ENCODE measurements around the gene KIF2C.

DNA sequence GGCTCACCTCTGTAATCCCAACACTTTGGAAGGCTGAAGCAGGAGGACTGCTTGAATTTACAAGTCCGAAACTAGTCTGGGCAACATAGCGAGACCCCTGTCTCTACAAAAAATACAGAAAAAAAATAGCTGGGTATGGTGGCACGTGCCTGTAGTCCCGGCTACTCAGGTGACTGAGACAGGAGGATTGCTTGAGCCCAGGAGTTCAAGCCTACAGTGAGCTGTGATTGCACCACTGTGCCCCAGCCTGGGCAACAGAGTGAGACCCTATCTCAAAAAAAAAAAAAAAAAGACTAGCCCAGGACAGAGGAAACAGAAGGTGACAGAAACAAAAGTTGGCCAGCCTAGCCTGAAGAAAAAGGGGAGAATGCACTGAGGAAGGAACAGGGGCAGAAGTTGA lies 44.0 kb upstream of the KIF2C start:
- TF ChIP-seq ELK1 (CRISPR knock-in tag; IDR thresholded peaks at IDR 0.05) (no peak), CTBP1 (IDR thresholded peaks at IDR 0.05; ENCODE audit: borderline replicate concordance) (no peak), TEAD4 (IDR thresholded peaks at IDR 0.05; ENCODE audit: low read length) (no peak), TEAD4 (CRISPR knock-in tag; IDR thresholded peaks at IDR 0.05; ENCODE audit: borderline replicate concordance) (no peak), CTCF (IDR thresholded peaks at IDR 0.05 in 2 of 3, conservative IDR thresholded peaks at IDR 0.05 in 1 of 3; ENCODE audit: insufficient read depth in 2 of 3, low read depth in 1 of 3, low read length in 3 of 3) (no peak), ZNF263 (CRISPR knock-in tag; IDR thresholded peaks at IDR 0.05; ENCODE audit: borderline replicate concordance) (no peak), HMG20B (CRISPR knock-in tag; IDR thresholded peaks at IDR 0.05) (no peak), RAD21 (CRISPR knock-in tag; conservative IDR thresholded peaks at IDR 0.05 in 1 of 2, IDR thresholded peaks at IDR 0.05 in 1 of 2) (no peak)

Data from K562 (cell line).